HepG2 (cell line): ENCODE data around the gene IRF6. TPM values are rescaled to one million over a fixed set of nuclear protein-coding genes. Genes with fewer than 3 reads are reported as not detected.

Experiments
- ATAC-seq: fragments of 200-7000 bp; cut with Tn5 transposase; 3 replicates; pipeline ENCODE4 v1.9.1; 2020; ENCODE audit warnings: mild to moderate bottlenecking, moderate library complexity
- BruUV-seq: library from RNA; stranded (reverse); fragments of 400-500 nt; replicated peaks from 2 replicates; lab custom pipeline; 2021; lab: Mats Ljungman, UMichigan
- CTCF ChIA-PET: fragments of 300-600 bp; formaldehyde crosslinking; extraction: SDS; loops from one replicate; lab custom pipeline; 2021; ENCODE audit warnings: low total read pairs, inconsistent platforms, low intra/inter-chr PET ratio; lab: Yijun Ruan, JAX
- POLR2A ChIA-PET: fragments of 350-600 bp; sonication (Branson Sonifier 250); formaldehyde crosslinking; loops from one replicate; lab custom pipeline; 2020; ENCODE audit warnings: antibody characterized with exemption, inconsistent platforms; lab: Yijun Ruan, JAX
- DNase-seq: peaks from one replicate; pipeline ENCODE4 v3.0.0-alpha.2; 2015; ENCODE audit warnings: low spot score
- FAIRE-seq: peaks from 3 replicates; lab custom pipeline; 2011; peaks lifted over from hg19 to GRCh38; lab: Jason Lieb, UNC
- H2AFZ ChIP-seq: one replicate; pipeline ENCODE4 v1.6.1; 2011; ENCODE audit warnings: low read length, inconsistent platforms
- H3K27ac ChIP-seq: fragments of 300-600 bp; 3 replicates; pipeline ENCODE4 v1.8.0; 2011; ENCODE audit warnings: mixed run types, mild to moderate bottlenecking, mixed read lengths, low read length, inconsistent platforms; ENCODE audit not compliant: insufficient read depth; ENCODE audit errors: extremely low read length
- H3K27me3 ChIP-seq, 2 experiments: fragments of 200-600 bp in 1 of 2; 2 replicates in 1 of 2; 3 replicates in 1 of 2; pipeline versions ENCODE4 v1.6.0 to v1.8.0; 2011; ENCODE audit warnings: low read length in 2 of 2, mild to moderate bottlenecking in 2 of 2, moderate library complexity in 2 of 2, inconsistent platforms in 1 of 2; ENCODE audit not compliant: insufficient read depth in 2 of 2, control insufficient read depth in 1 of 2
- H3K36me3 ChIP-seq, 2 experiments: fragments of 200-600 bp in 1 of 2; replicated peaks in 1 of 2; 2 replicates in 1 of 2; 3 replicates in 1 of 2; pipeline versions ENCODE4 v1.5.1 to v1.8.0; 2011; ENCODE audit warnings: low read length in 2 of 2, inconsistent platforms in 1 of 2; ENCODE audit not compliant: insufficient read depth in 2 of 2, control insufficient read depth in 1 of 2
- H3K4me1 ChIP-seq: 2 replicates; pipeline ENCODE4 v1.5.1; 2012; ENCODE audit warnings: low read length, inconsistent platforms; ENCODE audit not compliant: insufficient read depth
- H3K4me2 ChIP-seq: 2 replicates; pipeline ENCODE4 v1.6.0; 2011; ENCODE audit warnings: low read depth, low read length, inconsistent platforms
- H3K4me3 ChIP-seq, 3 experiments: fragments of 200-600 bp in 1 of 3; sonication (generic), shearing (Covaris generic) in 1 of 3; replicated peaks in 1 of 3; 2 replicates each; pipeline ENCODE4 v1.5.1; 2011 to 2016; ENCODE audit warnings: low read length in 3 of 3, inconsistent platforms in 2 of 3, low read depth in 2 of 3, mild to moderate bottlenecking in 2 of 3, control low read depth in 1 of 3, mixed read lengths in 1 of 3; ENCODE audit not compliant: insufficient read depth in 1 of 3
- H3K79me2 ChIP-seq: one replicate; pipeline ENCODE4 v1.6.1; 2011; ENCODE audit warnings: low read length, inconsistent platforms; ENCODE audit not compliant: insufficient read depth
- H3K9ac ChIP-seq: 2 replicates; pipeline ENCODE4 v1.6.0; 2011; ENCODE audit warnings: mild to moderate bottlenecking, low read depth, low read length, inconsistent platforms; ENCODE audit not compliant: insufficient read depth
- H3K9me3 ChIP-seq: 2 replicates; pipeline ENCODE4 v1.5.1; 2012; ENCODE audit warnings: mild to moderate bottlenecking, low read length
- H4K20me1 ChIP-seq: 2 replicates; pipeline ENCODE4 v1.6.0; 2011; ENCODE audit warnings: inconsistent platforms, mild to moderate bottlenecking, low read length, moderate library complexity; ENCODE audit not compliant: insufficient read depth
- CEBPB ChIP-seq: IDR thresholded peaks from 2 replicates; pipeline ENCODE4 v1.6.1; 2011; ENCODE audit warnings: low read depth, low read length, improper control_type of control experiment, borderline replicate concordance
- FOXO1 ChIP-seq: sonication (generic); formaldehyde crosslinking; IDR thresholded peaks from 2 replicates; pipeline ENCODE4 v1.4.0; 2020; ENCODE audit warnings: missing genetic modification reagents
- IKZF5 ChIP-seq: IDR thresholded peaks from 2 replicates; pipeline ENCODE4 v1.6.1; 2018; ENCODE audit warnings: missing genetic modification reagents, mild to moderate bottlenecking, missing compliant biosample characterization
- KLF12 ChIP-seq: sonication (generic); formaldehyde crosslinking; IDR thresholded peaks from 2 replicates; pipeline ENCODE4 v1.4.0; 2020; ENCODE audit warnings: missing genetic modification reagents, borderline replicate concordance
- ZMAT5 ChIP-seq: sonication (generic); formaldehyde crosslinking; IDR thresholded peaks from 2 replicates; pipeline ENCODE4 v1.5.0; 2020; ENCODE audit warnings: mild to moderate bottlenecking, low read depth, missing genetic modification reagents, borderline replicate concordance
- WGBS: methylation state at CpG from one replicate; pipeline ENCODE4 v1.1.6; 2017; ENCODE audit warnings: low lambda C conversion rate; 5-methylcytosine and 5-hydroxymethylcytosine counted together
- in situ Hi-C: cut with HindIII; loops from 2 replicates; pipeline ENCODE4 v1.10.0; 2017; ENCODE audit warnings: low pct_unique_long_range_greater_than_20kb; ENCODE audit not compliant: extremely low pct_ligation_motif_present
- intact Hi-C: fragments of 100-400 bp; cut with micrococcal nuclease; formaldehyde crosslinking; loops from one replicate; pipeline ENCODE4 v1.10.0; 2022; ENCODE audit not compliant: unreplicated experiment
- polyA plus RNA-seq, 8 experiments: library from polyadenylated mRNA; depleted of rRNA in 3 of 8; stranded (reverse) in 7 of 8; unstranded in 1 of 8; fragments of >200 nt; fragmentation: Illumina TruSeq in 4 of 8; extraction: Trizol in 4 of 8; gene quantifications; 2 replicates each; pipeline versions ENCODE4 v1.2.1 to v1.2.3, GENCODE V29; 2011 to 2016; ENCODE audit warnings: low read depth in 4 of 8, missing spikeins in 1 of 8, mixed read lengths in 1 of 8; ENCODE audit not compliant: insufficient read depth in 1 of 8
- total RNA-seq, 5 experiments: library from RNA; depleted of rRNA; stranded (reverse); fragments of >200 nt; fragmentation: Illumina TruSeq; extraction: Trizol; gene quantifications; 2 replicates each; pipeline ENCODE4 v1.2.3, GENCODE V29; 2016; ENCODE audit warnings: low read depth in 1 of 5

Gene IRF6
- total and polyA plus RNA-seq, 2 of the 13 experiments (the other 11 are each of a cell fraction or from before 2014, with no cell fraction given): 0.02 TPM; not detected in 1

GRCh38 chr1:209845408-209845725 is 39.4 kb upstream of the IRF6 start:
- Histone ChIP-seq H4K20me1 (no peaks in the 10 kb centered on the region), H3K27ac (no peak overlapping the region), H2AFZ (no peak overlapping the region), H3K4me3 (no peak overlapping the region), H3K79me2 (no peaks in the 10 kb centered on the region), H3K4me1 (no peaks in the 10 kb centered on the region), H3K4me2 (no peak overlapping the region), H3K36me3 (peaks cover 21 to 71% of the 10 kb centered on the region in 2 experiments), H3K27me3 (no peaks in the 10 kb centered on the region), H3K9me3 (no peaks in the 10 kb centered on the region), H3K9ac (no peak overlapping the region)
- TF ChIP-seq FOXO1 (no peak), KLF12 (no peak), IKZF5 (no peak)
- in situ Hi-C loops (no loop called here), intact Hi-C loops (no loop called here)
- ChIA-PET CTCF (no interaction called here), POLR2A (no interaction called here)
- no TSS peak for BruUV-seq
- DNase-seq (no peak), ATAC-seq (no peak), FAIRE-seq (no peak)
- WGBS: 79% methylated on average over 1 of the region's 1 CpG

- ChIA-PET CTCF (no interaction called here), POLR2A (no interaction called here)
- DNase-seq (no peak), FAIRE-seq (no peak), ATAC-seq (no peak)
- Histone ChIP-seq H3K27ac (no peak overlapping the region), H3K79me2 (no peaks in the 10 kb centered on the region), H2AFZ (no peak overlapping the region), H3K27me3 (no peaks in the 10 kb centered on the region), H3K4me2 (no peak overlapping the region), H4K20me1 (no peaks in the 10 kb centered on the region), H3K4me1 (no peaks in the 10 kb centered on the region), H3K9me3 (no peaks in the 10 kb centered on the region), H3K9ac (no peak overlapping the region), H3K36me3 (peaks cover 23 to 74% of the 10 kb centered on the region in 2 experiments), H3K4me3 (no peak overlapping the region)
- TF ChIP-seq ZMAT5 (CRISPR knock-in tag): no peak
- peak; percentile 64 for TF ChIP-seq CEBPB
- 94% methylated on average over 6 of the region's 6 CpGs for WGBS
- in situ Hi-C loops (no loop called here), intact Hi-C loops (no loop called here)
- no TSS peak for BruUV-seq
Observed at GRCh38 chr1:209844695-209845407, 38.9 kb upstream of the IRF6 start.
